ENCODE data around the gene PRKAG3. TPM values are rescaled to one million over a fixed set of nuclear protein-coding genes. Genes with fewer than 3 reads are reported as not detected.
A peak's percentile ranks its signal among the peaks of the same experiment; 100 is the strongest.
"Not testable (repeated sequence)": the region's sequence is repeated elsewhere in the genome, so short reads cannot be mapped to it uniquely, and the experiment has no call there.

The PRKAG3 gene
- polyA plus RNA-seq, 2 donors = 0.02 TPM; not detected in 1

DNA sequence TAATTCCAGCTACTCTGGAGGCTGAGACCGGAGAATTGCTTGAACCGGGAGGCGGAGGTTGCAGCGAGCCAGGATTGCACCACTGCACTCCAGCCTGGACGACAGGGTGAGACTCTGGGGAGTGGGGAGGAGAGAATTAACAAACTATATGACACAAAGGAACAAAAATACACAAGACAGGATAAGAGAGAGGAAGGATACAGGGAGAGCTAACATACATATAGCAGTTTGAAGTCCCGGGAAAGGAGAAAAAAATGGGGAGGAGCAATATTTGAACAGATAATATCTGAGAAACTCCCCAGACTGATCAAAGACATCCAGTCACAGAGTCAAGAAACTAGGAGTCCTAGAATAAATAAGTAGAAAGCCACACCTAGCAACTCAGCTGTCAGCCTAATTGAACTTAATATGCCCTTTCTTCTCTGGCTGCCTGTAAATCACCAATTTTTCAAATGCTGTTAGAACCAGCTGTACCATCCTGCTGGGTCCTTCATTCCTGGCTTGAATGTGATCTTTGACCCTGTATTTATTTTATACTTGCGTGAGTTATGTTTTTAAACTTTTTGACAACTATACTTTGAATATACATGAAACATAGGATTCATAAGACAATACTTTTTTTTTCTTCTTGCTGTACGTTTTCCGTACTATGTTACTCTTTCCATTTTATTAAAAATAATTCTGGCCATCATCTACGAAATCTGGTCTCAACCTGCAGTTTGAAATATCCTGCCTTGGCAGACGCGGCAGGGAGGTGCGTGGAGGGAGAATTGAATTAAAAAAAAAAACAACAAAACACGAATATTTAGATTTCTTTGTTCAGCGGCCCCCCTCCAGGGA, 50.5 kb downstream of the PRKAG3 start:
- peak overlapping the region; percentile 76 to 77 for H3K27ac ChIP-seq (ENCODE audit: low read depth in 2 of 2, low read length in 1 of 2)
- H3K4me1 ChIP-seq (ENCODE audit: control insufficient read depth in 2 of 2, insufficient read depth in 2 of 2, low read length in 1 of 2) = no peaks in the 10 kb centered on the region
- WGBS, 2 donors = 26 to 29% methylated on average over 15 of the region's 15 CpGs

DNA sequence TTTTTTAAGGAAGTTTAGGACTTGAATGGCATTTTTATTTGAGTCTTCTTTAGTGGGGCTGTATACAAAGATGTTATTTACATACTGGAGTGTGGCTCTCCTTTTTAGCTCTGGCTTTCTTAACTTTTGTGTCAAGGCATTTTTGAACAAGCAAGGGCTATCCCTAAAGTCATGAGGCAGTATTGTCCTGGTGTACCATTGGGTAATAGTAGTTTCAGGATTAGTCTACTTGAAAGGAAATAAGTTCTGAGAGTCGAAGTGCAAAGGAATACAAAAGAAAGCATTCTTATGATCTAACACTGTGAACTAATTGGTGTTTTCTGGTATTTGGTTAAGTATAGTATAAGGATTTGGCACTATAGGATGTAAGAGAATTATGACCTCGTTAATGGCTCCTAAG, 51.6 kb downstream of the PRKAG3 start:
- H3K27ac ChIP-seq (ENCODE audit: low read depth in 2 of 2, low read length in 1 of 2) = no peak overlapping the region
- H3K4me1 ChIP-seq (ENCODE audit: control insufficient read depth in 2 of 2, insufficient read depth in 2 of 2, low read length in 1 of 2) = no peaks in the 10 kb centered on the region
- no peaks in the 10 kb centered on the region for H3K27me3 ChIP-seq (ENCODE audit: control insufficient read depth in 1 of 2, insufficient read depth in 2 of 2, low read length in 2 of 2)
- WGBS, 2 donors = 59 to 66% methylated on average over 2 of the region's 2 CpGs
- H3K9me3 ChIP-seq (ENCODE audit: control insufficient read depth in 2 of 2, insufficient read depth in 1 of 2, low read depth in 1 of 2, low read length in 1 of 2) = peaks cover 2 to 5% of the 10 kb centered on the region in 2 donors
- no peaks in the 10 kb centered on the region for H3K36me3 ChIP-seq (ENCODE audit: control insufficient read depth in 2 of 2, insufficient read depth in 2 of 2, low read length in 1 of 2)
- no peak overlapping the region for H3K4me3 ChIP-seq (ENCODE audit: low read depth in 1 of 2, low read length in 2 of 2)

More for the DNA sequence above, 50.5 kb downstream of the PRKAG3 start:
- no peaks in the 10 kb centered on the region for H3K36me3 ChIP-seq (ENCODE audit: control insufficient read depth in 2 of 2, insufficient read depth in 2 of 2, low read length in 1 of 2)
- no peaks in the 10 kb centered on the region for H3K27me3 ChIP-seq (ENCODE audit: control insufficient read depth in 1 of 2, insufficient read depth in 2 of 2, low read length in 2 of 2)
- H3K4me3 ChIP-seq (ENCODE audit: low read depth in 1 of 2, low read length in 2 of 2) = peak overlapping the region; percentile 60 to 74
- peaks cover 2 to 5% of the 10 kb centered on the region in 2 donors for H3K9me3 ChIP-seq (ENCODE audit: control insufficient read depth in 2 of 2, insufficient read depth in 1 of 2, low read depth in 1 of 2, low read length in 1 of 2)

DNA sequence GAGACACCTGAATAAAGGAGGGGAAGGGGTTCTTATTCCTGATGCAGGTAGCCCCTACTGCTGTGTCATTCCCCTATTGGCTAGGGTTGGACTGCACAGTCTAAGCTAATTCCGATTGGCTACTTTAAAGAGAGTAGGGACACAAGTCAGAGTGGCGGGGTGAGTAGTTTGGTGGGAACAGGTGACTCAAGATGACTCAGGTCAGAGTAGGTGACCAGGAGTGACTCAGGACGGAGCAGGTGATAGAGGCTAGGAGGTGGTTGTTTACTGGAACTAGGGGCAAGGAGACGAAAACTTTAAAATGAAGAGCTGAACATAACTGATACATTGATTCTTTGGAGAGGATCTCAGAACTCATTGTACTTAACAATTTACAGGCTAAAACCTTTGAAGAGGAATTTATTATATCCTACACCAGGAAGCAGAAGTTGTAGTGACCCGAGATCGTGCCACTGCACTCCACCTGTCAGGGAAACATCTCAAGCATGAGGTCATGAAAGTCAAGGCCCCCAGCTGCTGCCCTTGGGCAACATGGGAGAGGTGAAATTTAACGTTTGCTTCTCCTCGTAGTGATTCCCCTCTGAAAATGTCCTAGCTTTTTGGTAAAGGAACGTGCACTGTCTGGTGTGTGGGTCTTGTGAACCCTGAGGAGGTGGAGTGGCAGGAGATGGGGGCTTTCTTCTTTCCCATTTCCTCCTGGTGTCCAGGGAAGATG, 54.2 kb downstream of the PRKAG3 start:
- peaks cover 0 to 2% of the 10 kb centered on the region in 2 donors for H3K36me3 ChIP-seq (ENCODE audit: control insufficient read depth in 2 of 2, insufficient read depth in 2 of 2, low read length in 1 of 2)
- 95 to 96% methylated on average over 9 of the region's 9 CpGs for WGBS, 2 donors

DNA sequence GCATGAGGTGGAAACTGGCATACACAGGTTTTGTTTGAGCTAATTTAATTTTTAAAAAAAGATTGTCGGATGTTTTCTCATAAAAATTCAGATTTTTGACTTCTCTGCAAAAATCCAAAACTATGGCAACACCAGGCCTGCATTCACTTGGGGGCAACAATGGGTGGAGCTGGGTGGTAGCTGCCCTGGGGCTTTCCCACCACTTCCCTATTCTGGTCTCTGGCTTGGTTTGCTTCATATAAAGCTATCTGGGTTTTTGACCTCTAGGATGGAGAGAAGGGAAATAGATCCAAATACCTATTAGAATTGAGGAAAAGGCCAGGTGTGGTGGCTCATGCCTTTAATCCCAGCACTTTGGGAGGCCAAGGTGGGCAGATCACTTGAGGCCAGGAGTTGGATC, 55.1 kb downstream of the PRKAG3 start:
- Histone ChIP-seq H3K4me1 (ENCODE audit: control insufficient read depth in 2 of 2, insufficient read depth in 2 of 2, low read length in 1 of 2) (no peaks in the 10 kb centered on the region), H3K4me3 (ENCODE audit: low read depth in 1 of 2, low read length in 2 of 2) (no peak overlapping the region)

More for the DNA sequence above, 54.2 kb downstream of the PRKAG3 start:
- no peaks in the 10 kb centered on the region for H3K4me1 ChIP-seq (ENCODE audit: control insufficient read depth in 2 of 2, insufficient read depth in 2 of 2, low read length in 1 of 2)
- H3K9me3 ChIP-seq (ENCODE audit: control insufficient read depth in 2 of 2, insufficient read depth in 1 of 2, low read depth in 1 of 2, low read length in 1 of 2) = peaks cover 2 to 5% of the 10 kb centered on the region in 2 donors
- H3K4me3 ChIP-seq (ENCODE audit: low read depth in 1 of 2, low read length in 2 of 2) = no peak overlapping the region
- H3K27ac ChIP-seq (ENCODE audit: low read depth in 2 of 2, low read length in 1 of 2) = no peak overlapping the region
- no peaks in the 10 kb centered on the region for H3K27me3 ChIP-seq (ENCODE audit: control insufficient read depth in 1 of 2, insufficient read depth in 2 of 2, low read length in 2 of 2)

DNA sequence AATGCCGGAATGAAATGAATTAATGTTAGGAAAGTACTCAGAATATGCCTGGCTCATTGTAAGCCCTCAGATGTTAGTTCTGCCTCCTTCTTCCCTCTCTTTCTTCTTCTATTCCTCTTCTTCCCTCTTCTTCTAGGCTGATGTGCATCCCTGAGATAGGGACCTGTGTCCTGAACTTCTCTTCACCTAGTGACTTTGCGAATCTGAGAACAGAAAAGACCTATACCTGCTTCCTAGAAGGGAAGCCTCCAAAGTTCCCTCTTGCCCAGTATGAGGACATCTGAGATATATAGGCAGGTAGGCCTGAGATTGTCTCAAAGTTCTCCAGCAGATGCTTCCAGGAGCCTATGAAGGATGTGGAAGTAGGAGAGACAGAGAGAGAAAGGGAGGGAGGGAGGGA, 57.7 kb downstream of the PRKAG3 start:
- Histone ChIP-seq H3K27me3 (ENCODE audit: control insufficient read depth in 1 of 2, insufficient read depth in 2 of 2, low read length in 2 of 2) (no peaks in the 10 kb centered on the region), H3K36me3 (ENCODE audit: control insufficient read depth in 2 of 2, insufficient read depth in 2 of 2, low read length in 1 of 2) (peaks cover 0 to 2% of the 10 kb centered on the region in 2 donors), H3K27ac (ENCODE audit: low read depth in 2 of 2, low read length in 1 of 2) (no peak overlapping the region), H3K4me3 (ENCODE audit: low read depth in 1 of 2, low read length in 2 of 2) (no peak overlapping the region), H3K4me1 (ENCODE audit: control insufficient read depth in 2 of 2, insufficient read depth in 2 of 2, low read length in 1 of 2) (no peaks in the 10 kb centered on the region), H3K9me3 (ENCODE audit: control insufficient read depth in 2 of 2, insufficient read depth in 1 of 2, low read depth in 1 of 2, low read length in 1 of 2) (peaks cover 2 to 5% of the 10 kb centered on the region in 2 donors)
- 93 to 97% methylated on average over 2 of the region's 2 CpGs for WGBS, 2 donors

More for the DNA sequence above, 55.1 kb downstream of the PRKAG3 start:
- WGBS, 2 donors = 99 to 100% methylated on average over 1 of the region's 1 CpG
- Histone ChIP-seq H3K36me3 (ENCODE audit: control insufficient read depth in 2 of 2, insufficient read depth in 2 of 2, low read length in 1 of 2) (peaks cover 0 to 2% of the 10 kb centered on the region in 2 donors), H3K27ac (ENCODE audit: low read depth in 2 of 2, low read length in 1 of 2) (no peak overlapping the region), H3K27me3 (ENCODE audit: control insufficient read depth in 1 of 2, insufficient read depth in 2 of 2, low read length in 2 of 2) (no peaks in the 10 kb centered on the region), H3K9me3 (ENCODE audit: control insufficient read depth in 2 of 2, insufficient read depth in 1 of 2, low read depth in 1 of 2, low read length in 1 of 2) (peaks cover 2 to 5% of the 10 kb centered on the region in 2 donors)

DNA sequence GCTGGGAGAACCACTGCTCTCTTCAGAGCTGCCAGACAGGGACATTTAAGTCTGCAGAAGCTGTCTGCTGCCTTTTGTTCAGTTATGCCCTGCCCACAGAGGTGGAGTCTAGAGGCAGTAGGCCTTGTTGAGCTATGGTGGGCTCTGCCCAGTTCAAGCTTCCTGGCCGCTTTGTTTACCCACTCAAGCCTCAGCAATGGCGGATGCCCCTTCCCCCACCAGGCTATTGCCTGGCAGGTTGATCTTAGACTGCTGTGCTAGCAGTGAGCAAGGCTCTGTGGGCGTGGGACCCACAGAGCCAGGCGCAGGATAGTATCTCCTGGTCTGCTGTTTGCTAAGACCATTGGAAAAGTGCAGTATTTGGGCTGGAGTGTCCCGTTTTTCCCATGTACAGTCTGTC, 58.8 kb downstream of the PRKAG3 start:
- H3K36me3 ChIP-seq (ENCODE audit: control insufficient read depth in 2 of 2, insufficient read depth in 2 of 2, low read length in 1 of 2); H3K27ac ChIP-seq (ENCODE audit: low read depth in 2 of 2, low read length in 1 of 2); H3K27me3 ChIP-seq (ENCODE audit: control insufficient read depth in 1 of 2, insufficient read depth in 2 of 2, low read length in 2 of 2); H3K4me3 ChIP-seq (ENCODE audit: low read depth in 1 of 2, low read length in 2 of 2); H3K4me1 ChIP-seq (ENCODE audit: control insufficient read depth in 2 of 2, insufficient read depth in 2 of 2, low read length in 1 of 2); H3K9me3 ChIP-seq (ENCODE audit: control insufficient read depth in 2 of 2, insufficient read depth in 1 of 2, low read depth in 1 of 2, low read length in 1 of 2): not testable (repeated sequence)
- 87 to 91% methylated on average over 5 of the region's 5 CpGs for WGBS, 2 donors

Other genes starting within 250 kb of the PRKAG3 start
- gene PLCD4, start 223.9 kb downstream of the PRKAG3 start, polyA plus RNA-seq = 1 to 10 TPM; 4.3 to 5.4 TPM
- gene ZNF142, start 172.2 kb downstream of the PRKAG3 start, polyA plus RNA-seq = 10 to 100 TPM in 1 of 2 donors, 1 to 10 TPM in 1; 5.3 to 10.1 TPM
- gene BCS1L, start 172.1 kb downstream of the PRKAG3 start, polyA plus RNA-seq = 10 to 100 TPM; 38.5 to 53.8 TPM
- 10 to 100 TPM; 18.2 to 20.5 TPM for gene RNF25, start 159.8 kb downstream of the PRKAG3 start, polyA plus RNA-seq
- gene STK36, start 159.7 kb downstream of the PRKAG3 start, polyA plus RNA-seq = 10 to 100 TPM; 10.8 to 20.7 TPM
- 10 to 100 TPM; 11.5 to 20.0 TPM for gene TTLL4, start 121.0 kb downstream of the PRKAG3 start, polyA plus RNA-seq
- 1 to 10 TPM; 3.3 to 5.4 TPM for gene CYP27A1, start 49.7 kb downstream of the PRKAG3 start, polyA plus RNA-seq
- gene WNT6, start 28.0 kb upstream of the PRKAG3 start, polyA plus RNA-seq = under 1 TPM; 0.31 to 0.76 TPM
- 10 to 100 TPM in 1 of 2 donors, 1 to 10 TPM in 1; 9.6 to 13.7 TPM for gene WNT10A, start 49.0 kb upstream of the PRKAG3 start, polyA plus RNA-seq
- not detected for gene CDK5R2, start 127.9 kb upstream of the PRKAG3 start, polyA plus RNA-seq
- gene FEV, start 153.4 kb upstream of the PRKAG3 start, polyA plus RNA-seq = not detected
- under 1 TPM; 0.47 to 0.49 TPM for gene CRYBA2, start 161.6 kb upstream of the PRKAG3 start, polyA plus RNA-seq
- under 1 TPM in 1 of 2 donors, not detected in 1; 0.01 TPM for gene CFAP65, start 209.7 kb upstream of the PRKAG3 start, polyA plus RNA-seq
- gene IHH, start 229.1 kb upstream of the PRKAG3 start, polyA plus RNA-seq = under 1 TPM; 0.06 to 0.31 TPM

Measured in esophagus (tissue), 2 donors.